ENCODE measurements around the gene ACBD3.

ACBD3 gene

GRCh38 chr1:226172589-226172988 is 14.0 kb downstream of the ACBD3 start:
- TF ChIP-seq CTCF (IDR thresholded peaks at IDR 0.05; ENCODE audit: extremely low read depth, missing control alignments): no peak
- DNase-seq (ENCODE audit: low spot score): no peak

- no peak for DNase-seq (ENCODE audit: low spot score)
- no peak for TF ChIP-seq CTCF (IDR thresholded peaks at IDR 0.05; ENCODE audit: extremely low read depth, missing control alignments)
Observed at GRCh38 chr1:226166341-226166740, 20.2 kb downstream of the ACBD3 start.

GRCh38 chr1:226164154-226164553 is 22.4 kb downstream of the ACBD3 start:
- TF ChIP-seq CTCF (IDR thresholded peaks at IDR 0.05; ENCODE audit: extremely low read depth, missing control alignments): no peak
- no peak for DNase-seq (ENCODE audit: low spot score)

- DNase-seq (ENCODE audit: low spot score): no peak
- no peak for TF ChIP-seq CTCF (IDR thresholded peaks at IDR 0.05; ENCODE audit: extremely low read depth, missing control alignments)
Observed at GRCh38 chr1:226162898-226163297, 23.6 kb downstream of the ACBD3 start.

GRCh38 chr1:226158983-226159382 is 27.6 kb downstream of the ACBD3 start:
- DNase-seq (ENCODE audit: low spot score): no peak
- no peak for TF ChIP-seq CTCF (IDR thresholded peaks at IDR 0.05; ENCODE audit: extremely low read depth, missing control alignments)

GRCh38 chr1:226158457-226158856 is 28.1 kb downstream of the ACBD3 start:
- no peak for DNase-seq (ENCODE audit: low spot score)
- TF ChIP-seq CTCF (IDR thresholded peaks at IDR 0.05; ENCODE audit: extremely low read depth, missing control alignments): no peak

- no peak for TF ChIP-seq CTCF (IDR thresholded peaks at IDR 0.05; ENCODE audit: extremely low read depth, missing control alignments)
Observed at GRCh38 chr1:226157761-226158316, 28.7 kb downstream of the ACBD3 start.

More at GRCh38 chr1:226157761-226158316, 28.7 kb downstream of the ACBD3 start:
- DNase-seq (ENCODE audit: low spot score): no peak
